ENCODE data around the gene MEIS1. TPM values are rescaled to one million over a fixed set of nuclear protein-coding genes. Genes with fewer than 3 reads are reported as not detected.

MEIS1 gene
- total RNA-seq, 1 donor from 2014 or later, result 3.6 TPM

GRCh38 chr2:66423391-66424124 is 11.4 kb upstream of the MEIS1 start:
- no peaks in the 10 kb centered on the region for H3K36me3 ChIP-seq (ENCODE audit: control insufficient read depth, insufficient read depth, low read length)
- no peak overlapping the region for H3K4me3 ChIP-seq (ENCODE audit: low read depth, low read length)
- no peak for TF ChIP-seq CTCF (IDR thresholded peaks at IDR 0.05; ENCODE audit: insufficient read depth, low read length, poor library complexity, severe bottlenecking)
- no peak for DNase-seq (ENCODE audit: low read depth)
- peaks cover 22% of the 10 kb centered on the region for H3K27me3 ChIP-seq (ENCODE audit: control insufficient read depth, insufficient read depth, low read length)

DNA sequence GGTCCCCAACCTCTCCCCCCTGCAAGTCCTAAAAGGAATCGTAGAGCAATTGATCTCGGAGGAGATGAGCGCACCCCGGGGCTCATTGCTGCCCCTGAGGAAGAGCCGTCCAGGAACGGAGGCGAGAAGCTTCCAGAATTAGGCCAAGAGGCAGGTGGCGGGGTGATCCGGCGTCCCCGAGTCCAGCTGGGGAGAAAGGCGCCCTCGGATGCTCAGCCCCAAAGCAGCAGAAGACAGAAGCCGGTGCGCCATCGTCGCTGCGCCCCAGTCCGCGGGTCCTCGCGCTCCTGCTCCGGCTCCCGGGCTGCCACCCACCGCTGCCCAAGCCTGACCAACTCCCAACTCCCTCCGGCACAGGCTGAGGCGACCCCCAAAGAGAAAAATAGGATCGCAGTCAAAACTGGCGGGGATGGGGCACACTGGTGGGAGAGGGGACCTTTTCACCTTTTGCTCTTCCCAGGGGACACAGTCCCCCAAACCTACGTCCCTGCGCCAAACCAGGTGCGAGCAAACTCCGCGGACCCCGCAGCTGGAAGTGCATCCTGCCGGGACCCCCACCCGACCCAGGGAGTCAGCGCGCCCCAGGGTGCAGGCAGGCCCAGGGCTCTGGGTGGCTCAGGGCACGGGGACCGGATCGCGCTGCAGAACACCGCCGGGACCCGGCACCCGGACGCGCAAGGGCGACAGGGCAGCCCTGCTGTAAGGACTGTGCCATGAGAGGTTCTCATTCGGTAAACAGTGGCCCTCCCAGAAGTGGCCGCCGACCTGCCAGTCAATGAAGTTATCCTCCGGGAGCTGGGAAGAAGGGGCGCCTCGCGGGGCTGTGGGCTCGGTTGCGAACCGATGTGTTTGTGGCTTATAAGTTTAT is 8.4 kb upstream of the MEIS1 start:
- no peak for DNase-seq (ENCODE audit: low read depth)
- TF ChIP-seq CTCF (IDR thresholded peaks at IDR 0.05; ENCODE audit: insufficient read depth, low read length, poor library complexity, severe bottlenecking), result no peak
- H3K4me3 ChIP-seq (ENCODE audit: low read depth, low read length), result no peak overlapping the region
- H3K27me3 ChIP-seq (ENCODE audit: control insufficient read depth, insufficient read depth, low read length), result peaks cover 27% of the 10 kb centered on the region
- H3K36me3 ChIP-seq (ENCODE audit: control insufficient read depth, insufficient read depth, low read length), result no peaks in the 10 kb centered on the region

DNA sequence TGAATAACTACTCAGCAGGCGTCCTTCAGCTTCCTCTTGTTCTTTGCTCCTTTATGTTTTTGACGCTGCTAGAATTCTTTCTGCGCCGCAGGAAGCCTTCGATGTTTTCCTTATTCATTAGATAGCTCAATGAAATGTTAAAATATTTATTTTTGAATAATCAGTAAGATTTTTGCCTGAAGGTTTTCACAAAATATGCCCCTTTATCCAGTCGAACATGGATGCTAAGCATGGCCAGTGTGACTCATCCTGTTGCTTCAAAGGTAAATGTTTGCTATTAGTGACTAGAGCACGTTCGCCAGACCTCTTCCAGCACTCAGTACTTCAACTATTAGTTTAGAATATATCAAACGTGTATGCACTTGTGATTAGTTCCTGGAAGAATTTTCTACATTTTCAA is 7.6 kb upstream of the MEIS1 start:
- no peak for TF ChIP-seq CTCF (IDR thresholded peaks at IDR 0.05; ENCODE audit: insufficient read depth, low read length, poor library complexity, severe bottlenecking)
- no peak for DNase-seq (ENCODE audit: low read depth)
- Histone ChIP-seq H3K4me3 (ENCODE audit: low read depth, low read length) (no peak overlapping the region), H3K36me3 (ENCODE audit: control insufficient read depth, insufficient read depth, low read length) (no peaks in the 10 kb centered on the region), H3K27me3 (ENCODE audit: control insufficient read depth, insufficient read depth, low read length) (peaks cover 32% of the 10 kb centered on the region)

- no peaks in the 10 kb centered on the region for H3K36me3 ChIP-seq (ENCODE audit: control insufficient read depth, insufficient read depth, low read length)
- H3K4me3 ChIP-seq (ENCODE audit: low read depth, low read length), result no peak overlapping the region
- TF ChIP-seq CTCF (IDR thresholded peaks at IDR 0.05; ENCODE audit: insufficient read depth, low read length, poor library complexity, severe bottlenecking), result peak; percentile 86
- DNase-seq (ENCODE audit: low read depth), result no peak
- peaks cover 39% of the 10 kb centered on the region for H3K27me3 ChIP-seq (ENCODE audit: control insufficient read depth, insufficient read depth, low read length)
These were observed 5.8 kb upstream of the MEIS1 start for GRCh38 chr2:66428986-66429612.

GRCh38 chr2:66429693-66430504 is 5.0 kb upstream of the MEIS1 start:
- TF ChIP-seq CTCF (IDR thresholded peaks at IDR 0.05; ENCODE audit: insufficient read depth, low read length, poor library complexity, severe bottlenecking), result no peak
- DNase-seq (ENCODE audit: low read depth), result no peak
- H3K4me3 ChIP-seq (ENCODE audit: low read depth, low read length), result no peak overlapping the region
- H3K36me3 ChIP-seq (ENCODE audit: control insufficient read depth, insufficient read depth, low read length), result no peaks in the 10 kb centered on the region
- H3K27me3 ChIP-seq (ENCODE audit: control insufficient read depth, insufficient read depth, low read length), result peaks cover 39% of the 10 kb centered on the region
